HG03108 (cell line): Measurements from ENCODE around the gene CD58.

Experiments used
- ATAC-seq: cut with Tn5 transposase; IDR thresholded peaks from one replicate; pipeline ENCODE4 v1.9.1; 2021; ENCODE audit warnings: moderate library complexity; ENCODE audit not compliant: unreplicated experiment

Gene CD58

GRCh38 chr1:116545359-116545705 is 25.5 kb downstream of the CD58 start:
- peak; percentile 19 for ATAC-seq

GRCh38 chr1:116544588-116545358 is 26.1 kb downstream of the CD58 start:
- ATAC-seq, result peak; percentile 46

- ATAC-seq, result peak; percentile 46
Observed at GRCh38 chr1:116540088-116540487, 30.7 kb downstream of the CD58 start.

- peak; percentile 57 for ATAC-seq
Observed at GRCh38 chr1:116538544-116538943, 32.3 kb downstream of the CD58 start.

GRCh38 chr1:116537898-116538297 is 32.9 kb downstream of the CD58 start:
- ATAC-seq, result no peak

- ATAC-seq, result no peak
Observed at GRCh38 chr1:116537040-116537831, 33.6 kb downstream of the CD58 start.

- no peak for ATAC-seq
Observed at GRCh38 chr1:116534014-116534739, 36.6 kb downstream of the CD58 start.

GRCh38 chr1:116533429-116533820 is 37.4 kb downstream of the CD58 start:
- ATAC-seq, result no peak

- no peak for ATAC-seq
Observed at GRCh38 chr1:116532671-116533428, 38.0 kb downstream of the CD58 start.

GRCh38 chr1:116531917-116532316 is 38.9 kb downstream of the CD58 start:
- no peak for ATAC-seq

GRCh38 chr1:116529681-116530080 is 41.1 kb downstream of the CD58 start:
- ATAC-seq, result no peak

- ATAC-seq, result no peak
Observed at GRCh38 chr1:116529199-116529631, 41.6 kb downstream of the CD58 start.

GRCh38 chr1:116528329-116529083 is 42.3 kb downstream of the CD58 start:
- ATAC-seq, result no peak

GRCh38 chr1:116525440-116525839 is 45.4 kb downstream of the CD58 start:
- ATAC-seq, result no peak

- no peak for ATAC-seq
Observed at GRCh38 chr1:116521186-116521585, 49.6 kb downstream of the CD58 start.

GRCh38 chr1:116518400-116518799 is 52.4 kb downstream of the CD58 start:
- ATAC-seq, result no peak

- no peak for ATAC-seq
Observed at GRCh38 chr1:116516631-116517030, 54.2 kb downstream of the CD58 start.

- no peak for ATAC-seq
Observed at GRCh38 chr1:116515702-116516101, 55.1 kb downstream of the CD58 start.

- ATAC-seq, result peak; percentile 67
Observed at GRCh38 chr1:116514708-116515525, 55.9 kb downstream of the CD58 start.
